GM12878 (cell line): ENCODE measurements around the gene SLC38A5.

Experiments
- CHD4 ChIP-seq: fragments of 200-600 bp; sonication (generic); IDR thresholded peaks from 2 replicates; pipeline ENCODE4 v1.6.1; 2016; ENCODE audit warnings: mild to moderate bottlenecking
- CTCF ChIP-seq, 3 experiments: IDR thresholded peaks in 2 of 3; conservative IDR thresholded peaks in 1 of 3; 2 replicates each; pipeline ENCODE4 v1.5.1; 2011; ENCODE audit warnings: low read depth in 3 of 3, low read length in 3 of 3, mild to moderate bottlenecking in 3 of 3, control low read depth in 2 of 3, moderate library complexity in 2 of 3, inconsistent platforms in 1 of 3, mixed read lengths in 1 of 3; ENCODE audit not compliant: control insufficient read depth in 2 of 3, insufficient read depth in 1 of 3; ENCODE audit errors: extremely low read depth in 1 of 3
- EP300 ChIP-seq, 2 experiments: fragments of 150-350 bp in 1 of 2; IDR thresholded peaks; 2 replicates each; pipeline ENCODE4 v1.6.1; 2011 to 2012; ENCODE audit warnings: low read depth in 2 of 2, low read length in 2 of 2, borderline replicate concordance in 1 of 2, improper control_type of control experiment in 1 of 2, inconsistent platforms in 1 of 2; ENCODE audit not compliant: control insufficient read depth in 1 of 2
- EZH2 ChIP-seq: IDR thresholded peaks from 2 replicates; pipeline ENCODE4 v1.6.1; 2012; ENCODE audit warnings: low read depth, mild to moderate bottlenecking, control low read depth, inconsistent platforms, low read length, borderline replicate concordance; ENCODE audit not compliant: control insufficient read depth
- MEF2A ChIP-seq: IDR thresholded peaks from 2 replicates; pipeline ENCODE4 v1.6.1; 2011; ENCODE audit warnings: low read depth, mild to moderate bottlenecking, low read length, moderate library complexity; ENCODE audit not compliant: insufficient read depth
- POLR2AphosphoS5 ChIP-seq: IDR thresholded peaks from 2 replicates; pipeline ENCODE4 v1.6.1; 2011; ENCODE audit warnings: mild to moderate bottlenecking, low read length, inconsistent platforms
- RBBP5 ChIP-seq: fragments of 200-600 bp; sonication (generic); conservative IDR thresholded peaks from 2 replicates; pipeline ENCODE4 v1.6.1; 2016
- SMC3 ChIP-seq: IDR thresholded peaks from 2 replicates; pipeline ENCODE4 v1.6.1; 2011; ENCODE audit warnings: low read length, improper control_type of control experiment, borderline replicate concordance
- TCF12 ChIP-seq: IDR thresholded peaks from 2 replicates; pipeline ENCODE4 v1.6.1; 2011; ENCODE audit warnings: low read depth, mild to moderate bottlenecking, low read length

- no peak for TF ChIP-seq CHD4
- TF ChIP-seq CTCF (IDR thresholded peaks at IDR 0.05 in 2 of 3, conservative IDR thresholded peaks at IDR 0.05 in 1 of 3; ENCODE audit: control insufficient read depth in 2 of 3, extremely low read depth in 1 of 3, insufficient read depth in 1 of 3, low read depth in 3 of 3, low read length in 3 of 3) = no peak
- no peak for TF ChIP-seq SMC3
- TF ChIP-seq POLR2AphosphoS5 = no peak
- TF ChIP-seq EZH2 = no peak
- TF ChIP-seq TCF12 = no peak
- no peak for TF ChIP-seq RBBP5
- no peak for TF ChIP-seq EP300 (IDR thresholded peaks at IDR 0.05; ENCODE audit: borderline replicate concordance in 1 of 2, control insufficient read depth in 1 of 2, low read depth in 2 of 2, low read length in 2 of 2)
- TF ChIP-seq MEF2A = no peak
Measured at GRCh38 chrX:48477960-48478755, 8.1 kb upstream of the SLC38A5 start.
